Measurements from ENCODE around the gene SCGN.

Gene SCGN

DNA sequence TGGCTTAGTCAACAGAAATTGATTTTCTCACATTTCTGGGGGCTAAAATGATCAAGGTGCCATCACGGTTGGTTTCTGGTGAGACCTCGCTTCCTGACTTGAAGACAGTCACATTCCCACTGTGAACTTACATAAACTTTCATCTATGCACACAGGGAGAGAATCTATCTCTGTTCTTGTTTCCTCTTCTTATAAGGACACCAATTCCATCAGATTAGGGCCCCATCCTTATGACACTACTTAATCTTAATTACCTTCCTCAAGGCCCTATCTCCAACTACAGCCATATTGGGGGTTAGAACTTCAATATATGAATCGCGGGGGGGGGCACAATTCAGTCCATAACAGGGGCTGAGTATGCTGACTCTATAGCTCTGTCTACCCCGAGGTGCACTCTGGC, 10.6 kb upstream of the SCGN start:
- Histone ChIP-seq H3K36me3 (ENCODE audit: control insufficient read depth, insufficient read depth, low read length) (no peaks in the 10 kb centered on the region), H3K4me1 (ENCODE audit: control insufficient read depth, insufficient read depth, low read length) (peaks cover 3% of the 10 kb centered on the region), H3K4me3 (ENCODE audit: low read depth, low read length) (no peak overlapping the region), H3K9ac (ENCODE audit: low read depth, low read length) (no peak overlapping the region), H3K27me3 (ENCODE audit: control insufficient read depth, insufficient read depth, low read length) (peaks cover 15% of the 10 kb centered on the region), H3K9me3 (ENCODE audit: control insufficient read depth, insufficient read depth, low read length) (no peaks in the 10 kb centered on the region)

DNA sequence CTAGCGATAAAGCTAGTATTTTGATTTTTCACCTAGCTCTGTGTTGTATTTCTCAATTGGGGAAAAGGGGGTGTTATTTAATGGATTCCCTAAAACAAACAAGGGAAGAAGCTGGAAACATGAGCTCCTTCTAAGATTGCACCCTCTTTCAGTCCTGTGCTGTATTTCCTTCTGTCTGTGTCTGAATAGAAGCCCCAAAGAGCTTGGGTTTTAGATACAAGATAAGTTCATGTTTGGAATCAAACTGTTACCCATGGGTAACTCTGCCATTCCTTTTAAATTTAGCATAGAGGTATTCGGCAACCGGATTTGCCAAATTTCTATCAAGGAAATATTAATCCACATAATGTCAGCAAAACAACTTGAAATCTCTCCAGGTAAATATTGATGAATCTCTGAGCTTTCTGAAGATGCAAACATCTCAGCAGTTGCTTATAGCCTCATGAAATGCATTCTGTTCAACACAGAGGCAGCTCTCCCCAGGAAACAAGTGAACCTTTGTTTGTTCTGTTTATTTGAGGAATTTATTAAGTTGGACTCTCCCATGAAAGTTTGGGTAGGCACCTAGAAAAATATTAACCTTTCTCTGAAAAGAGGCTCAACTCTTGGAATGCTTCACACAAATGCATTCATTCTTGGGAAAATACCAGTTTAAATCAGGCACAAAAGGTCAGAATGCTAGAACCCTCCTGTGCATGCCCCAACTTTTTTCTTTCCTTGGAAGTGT, 9.9 kb upstream of the SCGN start:
- Histone ChIP-seq H3K4me3 (ENCODE audit: low read depth, low read length) (no peak overlapping the region), H3K4me1 (ENCODE audit: control insufficient read depth, insufficient read depth, low read length) (peaks cover 3% of the 10 kb centered on the region), H3K36me3 (ENCODE audit: control insufficient read depth, insufficient read depth, low read length) (no peaks in the 10 kb centered on the region), H3K9me3 (ENCODE audit: control insufficient read depth, insufficient read depth, low read length) (no peaks in the 10 kb centered on the region), H3K9ac (ENCODE audit: low read depth, low read length) (no peak overlapping the region), H3K27me3 (ENCODE audit: control insufficient read depth, insufficient read depth, low read length) (peaks cover 15% of the 10 kb centered on the region)

GRCh38 chr6:25642667-25643328, 9.2 kb upstream of the SCGN start:
- Histone ChIP-seq H3K9me3 (ENCODE audit: control insufficient read depth, insufficient read depth, low read length) (no peaks in the 10 kb centered on the region), H3K27me3 (ENCODE audit: control insufficient read depth, insufficient read depth, low read length) (peaks cover 15% of the 10 kb centered on the region), H3K4me1 (ENCODE audit: control insufficient read depth, insufficient read depth, low read length) (peaks cover 3% of the 10 kb centered on the region), H3K9ac (ENCODE audit: low read depth, low read length) (no peak overlapping the region), H3K36me3 (ENCODE audit: control insufficient read depth, insufficient read depth, low read length) (no peaks in the 10 kb centered on the region), H3K4me3 (ENCODE audit: low read depth, low read length) (no peak overlapping the region)

DNA sequence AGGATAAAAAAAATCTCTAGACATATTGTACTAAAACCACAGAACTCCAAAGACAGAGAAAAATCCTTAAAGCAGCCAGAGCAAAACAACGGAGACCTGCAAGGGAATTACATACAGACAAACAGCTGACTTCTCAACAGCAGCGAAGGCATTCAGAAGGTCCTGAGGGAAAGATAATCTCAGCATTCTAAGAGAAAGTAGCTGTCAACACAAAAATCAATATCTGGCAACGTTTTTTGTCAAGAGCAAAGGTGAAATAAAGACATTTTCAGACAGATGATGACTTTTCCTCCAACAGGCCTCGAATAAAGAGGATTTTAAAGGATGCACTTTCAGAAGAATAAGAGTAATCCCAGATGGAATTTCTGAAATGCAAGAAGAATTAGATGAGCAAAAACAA, 6.1 kb upstream of the SCGN start:
- Histone ChIP-seq H3K27me3 (ENCODE audit: control insufficient read depth, insufficient read depth, low read length) (peaks cover 16% of the 10 kb centered on the region), H3K4me3 (ENCODE audit: low read depth, low read length) (no peak overlapping the region)

DNA sequence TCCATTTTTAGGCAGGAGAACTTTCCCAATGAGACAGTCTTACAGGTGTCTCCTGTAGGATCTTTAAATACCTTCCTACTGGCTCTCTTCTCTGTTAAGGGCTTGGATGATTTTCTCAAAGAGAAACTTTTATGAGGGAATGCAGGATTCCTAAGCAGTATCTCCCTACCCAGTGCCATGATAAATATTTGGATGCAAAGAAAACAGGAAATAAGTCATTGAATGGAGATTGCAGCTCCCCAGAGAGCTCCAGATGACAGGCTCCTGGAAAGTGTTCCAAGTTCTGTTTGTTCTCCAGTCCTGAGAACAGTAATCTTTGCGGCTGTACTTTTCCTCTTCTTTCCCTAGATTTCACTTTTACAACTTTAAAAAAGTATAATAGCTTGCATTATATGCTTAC, 2.4 kb upstream of the SCGN start:
- no peaks in the 10 kb centered on the region for H3K36me3 ChIP-seq (ENCODE audit: control insufficient read depth, insufficient read depth, low read length)
- no peak overlapping the region for H3K9ac ChIP-seq (ENCODE audit: low read depth, low read length)
- no peaks in the 10 kb centered on the region for H3K9me3 ChIP-seq (ENCODE audit: control insufficient read depth, insufficient read depth, low read length)
- peaks cover 40% of the 10 kb centered on the region for H3K27me3 ChIP-seq (ENCODE audit: control insufficient read depth, insufficient read depth, low read length)
- H3K4me3 ChIP-seq (ENCODE audit: low read depth, low read length), result no peak overlapping the region
- H3K4me1 ChIP-seq (ENCODE audit: control insufficient read depth, insufficient read depth, low read length), result peaks cover 3% of the 10 kb centered on the region

More for the DNA sequence above, 6.1 kb upstream of the SCGN start:
- H3K9me3 ChIP-seq (ENCODE audit: control insufficient read depth, insufficient read depth, low read length), result no peaks in the 10 kb centered on the region
- H3K36me3 ChIP-seq (ENCODE audit: control insufficient read depth, insufficient read depth, low read length), result no peaks in the 10 kb centered on the region
- no peak overlapping the region for H3K9ac ChIP-seq (ENCODE audit: low read depth, low read length)
- H3K4me1 ChIP-seq (ENCODE audit: control insufficient read depth, insufficient read depth, low read length), result no peaks in the 10 kb centered on the region

GRCh38 chr6:25655723-25656122, 3.7 kb downstream of the SCGN start:
- Histone ChIP-seq H3K9me3 (ENCODE audit: control insufficient read depth, insufficient read depth, low read length) (no peaks in the 10 kb centered on the region), H3K4me3 (ENCODE audit: low read depth, low read length) (no peak overlapping the region), H3K27me3 (ENCODE audit: control insufficient read depth, insufficient read depth, low read length) (peaks cover 44% of the 10 kb centered on the region), H3K36me3 (ENCODE audit: control insufficient read depth, insufficient read depth, low read length) (no peaks in the 10 kb centered on the region), H3K9ac (ENCODE audit: low read depth, low read length) (no peak overlapping the region), H3K4me1 (ENCODE audit: control insufficient read depth, insufficient read depth, low read length) (peaks cover 3% of the 10 kb centered on the region)

- H3K9me3 ChIP-seq (ENCODE audit: control insufficient read depth, insufficient read depth, low read length), result no peaks in the 10 kb centered on the region
- no peaks in the 10 kb centered on the region for H3K4me1 ChIP-seq (ENCODE audit: control insufficient read depth, insufficient read depth, low read length)
- H3K4me3 ChIP-seq (ENCODE audit: low read depth, low read length), result no peak overlapping the region
- peaks cover 8% of the 10 kb centered on the region for H3K27me3 ChIP-seq (ENCODE audit: control insufficient read depth, insufficient read depth, low read length)
- H3K36me3 ChIP-seq (ENCODE audit: control insufficient read depth, insufficient read depth, low read length), result no peaks in the 10 kb centered on the region
- no peak overlapping the region for H3K9ac ChIP-seq (ENCODE audit: low read depth, low read length)
Observed at GRCh38 chr6:25659633-25660368, 7.8 kb downstream of the SCGN start.

DNA sequence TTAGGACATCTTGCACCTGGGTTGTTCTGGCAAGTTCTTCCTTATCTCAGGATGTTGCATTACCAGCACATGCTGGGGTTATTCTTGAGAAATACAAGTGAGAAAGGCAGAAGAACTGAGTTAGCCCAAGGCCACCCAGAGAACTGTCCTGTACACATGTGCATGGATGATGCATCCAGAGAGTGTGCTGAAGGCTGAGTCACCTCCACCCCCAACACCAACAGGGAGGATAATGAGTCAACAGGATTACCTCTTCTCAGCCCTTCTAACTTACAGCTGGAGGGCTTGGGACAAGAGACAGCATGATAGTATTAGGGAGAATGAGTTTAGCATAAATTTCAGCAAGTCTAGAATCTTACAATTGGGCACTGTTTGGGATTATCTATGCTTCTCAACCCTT, 8.5 kb downstream of the SCGN start:
- no peaks in the 10 kb centered on the region for H3K9me3 ChIP-seq (ENCODE audit: control insufficient read depth, insufficient read depth, low read length)
- peaks cover under 1% of the 10 kb centered on the region for H3K27me3 ChIP-seq (ENCODE audit: control insufficient read depth, insufficient read depth, low read length)
- H3K36me3 ChIP-seq (ENCODE audit: control insufficient read depth, insufficient read depth, low read length), result no peaks in the 10 kb centered on the region
- H3K4me1 ChIP-seq (ENCODE audit: control insufficient read depth, insufficient read depth, low read length), result no peaks in the 10 kb centered on the region
- H3K9ac ChIP-seq (ENCODE audit: low read depth, low read length), result no peak overlapping the region
- no peak overlapping the region for H3K4me3 ChIP-seq (ENCODE audit: low read depth, low read length)

GRCh38 chr6:25661129-25661779, 9.2 kb downstream of the SCGN start:
- no peak overlapping the region for H3K9ac ChIP-seq (ENCODE audit: low read depth, low read length)
- H3K36me3 ChIP-seq (ENCODE audit: control insufficient read depth, insufficient read depth, low read length), result no peaks in the 10 kb centered on the region
- no peaks in the 10 kb centered on the region for H3K27me3 ChIP-seq (ENCODE audit: control insufficient read depth, insufficient read depth, low read length)
- H3K9me3 ChIP-seq (ENCODE audit: control insufficient read depth, insufficient read depth, low read length), result no peaks in the 10 kb centered on the region
- H3K4me1 ChIP-seq (ENCODE audit: control insufficient read depth, insufficient read depth, low read length), result no peaks in the 10 kb centered on the region
- H3K4me3 ChIP-seq (ENCODE audit: low read depth, low read length), result no peak overlapping the region

GRCh38 chr6:25665455-25665854, 13.4 kb downstream of the SCGN start:
- Histone ChIP-seq H3K9ac (ENCODE audit: low read depth, low read length) (no peak overlapping the region), H3K36me3 (ENCODE audit: control insufficient read depth, insufficient read depth, low read length) (no peaks in the 10 kb centered on the region), H3K4me3 (ENCODE audit: low read depth, low read length) (no peak overlapping the region), H3K4me1 (ENCODE audit: control insufficient read depth, insufficient read depth, low read length) (no peaks in the 10 kb centered on the region), H3K9me3 (ENCODE audit: control insufficient read depth, insufficient read depth, low read length) (no peaks in the 10 kb centered on the region), H3K27me3 (ENCODE audit: control insufficient read depth, insufficient read depth, low read length) (no peaks in the 10 kb centered on the region)

DNA sequence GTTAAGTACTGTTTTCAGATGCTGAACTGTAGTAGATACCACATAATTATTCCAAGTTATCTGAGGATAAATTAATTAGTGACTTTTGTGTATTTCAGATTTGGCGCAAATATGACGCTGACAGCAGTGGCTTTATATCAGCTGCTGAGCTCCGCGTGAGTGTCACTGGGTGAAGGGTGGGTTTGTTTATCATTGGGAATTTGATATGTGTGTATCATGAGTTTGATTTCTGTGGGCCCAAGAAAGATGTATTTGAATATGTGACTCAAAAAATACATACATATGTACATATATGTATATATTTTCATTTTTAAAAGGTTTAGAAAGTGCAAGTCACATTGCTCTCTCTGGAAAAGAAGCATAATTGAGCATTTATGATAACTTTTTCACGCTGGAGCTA, 17.4 kb downstream of the SCGN start:
- Histone ChIP-seq H3K9me3 (ENCODE audit: control insufficient read depth, insufficient read depth, low read length) (no peaks in the 10 kb centered on the region), H3K36me3 (ENCODE audit: control insufficient read depth, insufficient read depth, low read length) (no peaks in the 10 kb centered on the region), H3K9ac (ENCODE audit: low read depth, low read length) (no peak overlapping the region)

More for the DNA sequence above, 17.4 kb downstream of the SCGN start:
- no peaks in the 10 kb centered on the region for H3K4me1 ChIP-seq (ENCODE audit: control insufficient read depth, insufficient read depth, low read length)
- H3K4me3 ChIP-seq (ENCODE audit: low read depth, low read length), result no peak overlapping the region
- no peaks in the 10 kb centered on the region for H3K27me3 ChIP-seq (ENCODE audit: control insufficient read depth, insufficient read depth, low read length)
